ENCODE data around the gene UBE2G1.

UBE2G1 gene

GRCh38 chr17:4263282-4264215, 102.9 kb downstream of the UBE2G1 start, which contains the start of gene ANKFY1:
ANKFY1 (minus strand) TSS chr17:4263979; CDS start chr17:4263941, 38 bp downstream.
- peak within 1 kb of the TSS; percentile 98 for H3K4me3 ChIP-seq (ENCODE audit: low read length)
- peaks cover 55% of the 10 kb centered on the region for H3K79me2 ChIP-seq (ENCODE audit: low read length)
- peak; percentile 96 for DNase-seq
- peak within 1 kb of the TSS; percentile 98 for H3K4me2 ChIP-seq (ENCODE audit: low read depth, low read length)
- peaks cover 5% of the 10 kb centered on the region; the same call in 1 of the 2 replicates for H3K36me3 ChIP-seq (replicated peaks; ENCODE audit: insufficient read depth, low read length)
- H3K27me3 ChIP-seq (replicated peaks; ENCODE audit: insufficient read depth, low read length) = no peaks in the 10 kb centered on the region
- peaks cover 6% of the 10 kb centered on the region; the same call in 1 of the 2 replicates for H3K4me1 ChIP-seq (ENCODE audit: low read length)
- TF ChIP-seq EZH2 (optimal IDR thresholded peaks at IDR 0.05; ENCODE audit: low read depth, low read length) (no peak), EZH2phosphoT487 (IDR thresholded peaks at IDR 0.05; ENCODE audit: low read length) (no peak), CTCF (IDR thresholded peaks at IDR 0.05; ENCODE audit: low read length) (no peak)
- H4K20me1 ChIP-seq (ENCODE audit: insufficient read depth, low read length) = no peaks in the 10 kb centered on the region
- no peaks in the 10 kb centered on the region for H3K9me3 ChIP-seq (replicated peaks; ENCODE audit: insufficient read depth, low read length)
- H3K9ac ChIP-seq (ENCODE audit: low read length) = peak within 1 kb of the TSS; percentile 98
- H2AFZ ChIP-seq (ENCODE audit: low read length) = peak within 1 kb of the TSS; percentile 85
- H3K27ac ChIP-seq (ENCODE audit: low read length) = peak within 1 kb of the TSS; percentile 62
- H3K9me2 ChIP-seq (replicated peaks; ENCODE audit: insufficient read depth, low read length) = no peaks in the 10 kb centered on the region
- peaks cover 31% of the 10 kb centered on the region for H3F3A ChIP-seq (ENCODE audit: insufficient read depth, low read length)

GRCh38 chr17:4262703-4263102, 103.8 kb downstream of the UBE2G1 start:
- Histone ChIP-seq H3K4me3 (ENCODE audit: low read length) (peak overlapping the region; percentile 98), H3K27me3 (replicated peaks; ENCODE audit: insufficient read depth, low read length) (no peaks in the 10 kb centered on the region), H3K27ac (ENCODE audit: low read length) (peak overlapping the region; percentile 28; the same call in 1 of the 2 replicates), H3K9ac (ENCODE audit: low read length) (peak overlapping the region; percentile 98), H3K79me2 (ENCODE audit: low read length) (peaks cover 64% of the 10 kb centered on the region), H3K4me2 (ENCODE audit: low read depth, low read length) (peak overlapping the region; percentile 98), H4K20me1 (ENCODE audit: insufficient read depth, low read length) (no peaks in the 10 kb centered on the region), H2AFZ (ENCODE audit: low read length) (peak overlapping the region; percentile 85; the same call in 1 of the 2 replicates), H3F3A (ENCODE audit: insufficient read depth, low read length) (peaks cover 30% of the 10 kb centered on the region), H3K36me3 (replicated peaks; ENCODE audit: insufficient read depth, low read length) (peaks cover 5% of the 10 kb centered on the region; the same call in 1 of the 2 replicates), H3K4me1 (ENCODE audit: low read length) (peaks cover 6% of the 10 kb centered on the region; the same call in 1 of the 2 replicates), H3K9me2 (replicated peaks; ENCODE audit: insufficient read depth, low read length) (no peaks in the 10 kb centered on the region), H3K9me3 (replicated peaks; ENCODE audit: insufficient read depth, low read length) (no peaks in the 10 kb centered on the region)
- TF ChIP-seq EZH2phosphoT487 (IDR thresholded peaks at IDR 0.05; ENCODE audit: low read length) = no peak
- no peak for TF ChIP-seq CTCF (IDR thresholded peaks at IDR 0.05; ENCODE audit: low read length)
- no peak for TF ChIP-seq EZH2 (optimal IDR thresholded peaks at IDR 0.05; ENCODE audit: low read depth, low read length)
- DNase-seq = no peak

GRCh38 chr17:4261452-4261851, 105.0 kb downstream of the UBE2G1 start:
- no peaks in the 10 kb centered on the region for H4K20me1 ChIP-seq (ENCODE audit: insufficient read depth, low read length)
- peaks cover 6% of the 10 kb centered on the region; the same call in 1 of the 2 replicates for H3K4me1 ChIP-seq (ENCODE audit: low read length)
- H3K9me2 ChIP-seq (replicated peaks; ENCODE audit: insufficient read depth, low read length) = no peaks in the 10 kb centered on the region
- no peaks in the 10 kb centered on the region for H3K9me3 ChIP-seq (replicated peaks; ENCODE audit: insufficient read depth, low read length)
- TF ChIP-seq EZH2 (optimal IDR thresholded peaks at IDR 0.05; ENCODE audit: low read depth, low read length) (no peak), CTCF (IDR thresholded peaks at IDR 0.05; ENCODE audit: low read length) (no peak), EZH2phosphoT487 (IDR thresholded peaks at IDR 0.05; ENCODE audit: low read length) (no peak)
- no peak overlapping the region for H3K4me2 ChIP-seq (ENCODE audit: low read depth, low read length)
- H2AFZ ChIP-seq (ENCODE audit: low read length) = no peak overlapping the region
- peaks cover 5% of the 10 kb centered on the region; the same call in 1 of the 2 replicates for H3K36me3 ChIP-seq (replicated peaks; ENCODE audit: insufficient read depth, low read length)
- no peak overlapping the region for H3K9ac ChIP-seq (ENCODE audit: low read length)
- H3K27me3 ChIP-seq (replicated peaks; ENCODE audit: insufficient read depth, low read length) = no peaks in the 10 kb centered on the region
- no peak overlapping the region for H3K4me3 ChIP-seq (ENCODE audit: low read length)
- H3F3A ChIP-seq (ENCODE audit: insufficient read depth, low read length) = peaks cover 20% of the 10 kb centered on the region
- H3K79me2 ChIP-seq (ENCODE audit: low read length) = peaks cover 76% of the 10 kb centered on the region
- DNase-seq = no peak
- no peak overlapping the region for H3K27ac ChIP-seq (ENCODE audit: low read length)

Measured in MM.1S (cell line).